ENCODE results near the gene CELSR1.
"Not testable (repeated sequence)": the region's sequence is repeated elsewhere in the genome, so short reads cannot be mapped to it uniquely, and the experiment has no call there.

The CELSR1 gene

DNA sequence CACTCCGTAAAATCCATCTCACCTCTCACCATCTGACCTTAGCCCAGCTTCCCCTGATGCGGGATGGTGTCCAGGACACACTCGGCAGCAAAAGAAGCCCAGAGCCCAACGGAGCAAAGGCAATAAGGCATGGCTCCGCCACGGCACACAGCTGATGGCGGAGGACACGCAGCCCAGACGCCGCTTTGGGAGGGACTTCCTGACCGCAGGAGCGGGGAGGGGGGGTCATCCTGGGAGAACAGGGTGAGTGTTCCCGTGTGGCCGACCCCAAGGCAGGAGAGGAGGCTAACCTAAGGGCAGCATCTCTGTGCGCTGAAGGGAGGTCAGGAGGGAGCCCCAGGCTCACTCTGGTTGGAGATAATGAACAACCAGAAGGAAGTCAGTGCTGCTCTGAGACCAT is 130.6 kb downstream of the CELSR1 start:
- no peak for DNase-seq

DNA sequence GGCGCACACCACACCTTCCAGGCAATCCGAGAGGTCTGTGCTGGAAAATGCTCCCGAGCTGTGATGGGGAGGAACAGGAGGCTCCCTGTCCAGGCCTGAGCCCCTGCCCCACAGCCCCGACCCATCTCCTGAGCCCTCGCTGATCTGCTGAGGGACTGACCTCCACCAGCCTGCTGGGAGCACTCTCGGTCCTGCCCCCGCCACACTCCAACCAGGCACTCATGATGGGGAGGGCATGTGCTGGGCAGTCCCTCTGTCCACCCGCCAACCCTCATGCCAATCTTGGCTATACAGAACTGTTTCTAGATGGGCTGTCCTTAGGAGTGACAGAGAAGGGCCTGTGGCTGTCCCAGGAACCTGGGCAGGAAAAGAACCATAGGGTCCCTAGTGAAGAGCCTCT is 131.1 kb downstream of the CELSR1 start:
- DNase-seq = no peak

DNA sequence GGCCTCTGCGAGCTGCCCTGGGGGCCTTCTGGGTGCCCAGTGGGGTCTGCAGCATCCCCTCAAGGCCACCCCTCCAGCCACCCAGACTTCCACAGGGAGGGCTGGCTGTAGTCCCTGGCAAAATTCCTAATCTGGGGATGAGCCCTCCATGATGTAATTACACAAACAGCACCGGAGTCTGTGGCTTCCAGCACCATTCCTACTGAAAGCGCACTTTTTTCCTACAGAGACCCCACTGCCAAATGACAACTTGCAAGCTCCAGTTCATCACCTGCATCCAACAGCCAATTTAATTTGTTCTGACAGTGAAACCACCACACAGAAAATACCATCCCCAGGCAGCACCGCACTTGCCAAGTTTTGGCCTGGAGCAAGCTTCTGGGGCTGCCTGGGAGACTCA is 131.5 kb downstream of the CELSR1 start:
- no peak for DNase-seq

DNA sequence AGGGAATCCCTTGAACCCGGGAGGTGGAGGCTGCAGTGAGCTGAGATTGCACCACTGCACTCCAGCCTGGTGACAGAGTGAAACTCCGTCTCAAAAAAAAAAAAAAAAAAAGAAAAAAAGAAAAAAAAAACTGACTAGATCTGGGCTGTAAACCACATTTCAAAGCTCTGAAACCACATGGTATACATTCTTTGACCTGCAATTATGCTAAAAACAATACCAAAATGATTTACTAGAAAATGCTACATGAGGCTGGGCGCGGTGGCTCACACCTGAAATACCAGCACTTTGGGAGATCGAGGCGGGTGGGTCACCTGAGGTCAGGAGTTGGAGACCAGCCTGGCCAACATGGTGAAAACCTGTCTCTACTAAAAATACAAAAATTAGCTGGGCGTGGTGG is 133.5 kb downstream of the CELSR1 start:
- not testable (repeated sequence) for DNase-seq

DNA sequence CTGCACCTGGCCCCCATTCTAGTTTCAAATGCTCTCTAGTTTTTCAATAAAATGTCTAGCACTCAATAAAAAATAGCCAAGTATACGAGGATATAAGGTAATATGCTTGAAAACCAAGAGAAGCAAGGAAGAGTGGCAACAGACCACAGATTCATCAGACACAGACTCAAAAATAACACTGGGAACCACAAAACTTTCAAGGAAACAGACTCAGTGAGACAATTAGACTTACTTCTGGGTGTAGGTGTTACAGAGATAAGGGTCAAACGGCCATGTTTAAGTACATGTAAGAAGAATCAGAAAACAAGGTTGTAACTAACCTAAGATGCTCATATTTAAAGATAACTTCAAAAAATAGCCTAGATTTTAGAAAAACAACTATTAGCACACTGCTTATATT is 134.9 kb downstream of the CELSR1 start:
- DNase-seq = no peak

DNA sequence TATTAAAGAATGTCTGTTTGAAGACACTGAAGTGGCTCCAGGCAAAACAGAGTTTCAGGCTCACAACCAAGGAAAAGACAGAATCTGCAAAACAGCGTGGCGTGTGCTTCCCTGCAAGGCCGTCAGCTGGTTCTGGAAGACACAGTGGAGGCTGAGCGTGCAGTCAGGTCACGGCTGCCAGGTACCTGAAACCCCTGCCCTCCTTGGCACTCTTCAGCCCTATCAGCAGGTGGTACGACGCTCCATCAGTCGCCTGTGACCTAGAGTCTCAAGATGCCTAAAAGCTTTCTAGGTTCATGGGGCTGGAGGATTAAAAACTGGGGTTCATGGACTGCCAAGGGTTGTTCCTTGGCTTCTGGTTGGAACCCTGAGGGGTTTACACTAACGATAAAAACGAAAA is 136.1 kb downstream of the CELSR1 start:
- DNase-seq = no peak

DNA sequence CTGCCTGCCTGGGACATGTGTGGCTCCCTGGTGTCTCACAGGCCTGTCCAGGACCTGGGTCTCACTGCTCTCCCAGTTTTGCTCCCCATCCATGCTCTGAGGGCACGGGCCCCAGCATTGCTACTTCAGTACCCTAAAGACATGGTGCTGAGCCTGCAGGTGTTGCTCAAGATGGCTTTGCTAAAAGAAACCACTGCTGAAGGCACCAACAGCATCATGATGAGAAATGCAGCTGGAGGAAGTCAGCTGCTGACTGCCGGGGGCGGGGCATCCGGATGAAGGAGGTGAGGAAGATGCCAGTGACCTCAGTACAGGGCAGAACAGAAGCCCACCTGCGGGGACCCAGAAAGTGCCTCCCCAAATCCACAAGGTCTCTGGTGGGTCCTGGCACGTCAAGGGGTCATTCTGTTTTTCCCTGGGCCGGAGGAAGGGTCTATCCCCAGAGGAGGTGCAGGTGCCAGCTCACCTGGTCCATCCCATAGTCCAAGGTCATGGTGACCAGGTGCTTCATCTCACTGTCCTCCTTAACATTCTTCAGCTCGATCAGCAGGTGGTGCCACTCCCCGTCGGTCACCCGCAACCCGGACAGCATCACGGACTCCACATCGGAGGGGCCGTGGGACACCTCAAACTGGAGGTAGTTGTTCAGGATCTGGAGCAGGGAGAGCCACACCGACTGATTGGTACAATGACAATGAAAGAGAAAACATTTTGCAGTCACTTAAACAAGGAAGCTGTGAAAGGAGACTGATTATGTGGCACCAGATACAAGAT is 138.0 kb downstream of the CELSR1 start:
- DNase-seq = no peak

DNA sequence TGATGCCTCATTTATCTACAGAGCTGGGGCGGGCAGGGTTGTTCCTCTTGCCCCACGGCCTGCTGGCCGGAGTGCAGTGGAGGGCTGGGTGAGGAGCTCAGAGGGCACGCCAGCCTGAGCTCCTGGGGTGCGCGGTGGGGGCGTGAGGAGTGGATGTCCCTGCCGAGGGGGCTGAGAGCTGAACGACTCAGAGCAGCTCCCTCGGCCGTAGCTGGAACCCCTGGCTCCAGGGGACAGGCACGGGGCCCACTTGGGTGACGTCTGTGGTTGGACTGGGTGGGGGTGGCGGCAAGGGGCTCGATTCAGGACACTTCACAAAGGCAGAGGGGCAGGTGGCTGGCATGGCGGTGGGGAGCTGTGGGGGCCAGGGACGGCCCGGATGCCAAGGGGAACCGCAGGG is 139.5 kb downstream of the CELSR1 start:
- DNase-seq = no peak

DNA sequence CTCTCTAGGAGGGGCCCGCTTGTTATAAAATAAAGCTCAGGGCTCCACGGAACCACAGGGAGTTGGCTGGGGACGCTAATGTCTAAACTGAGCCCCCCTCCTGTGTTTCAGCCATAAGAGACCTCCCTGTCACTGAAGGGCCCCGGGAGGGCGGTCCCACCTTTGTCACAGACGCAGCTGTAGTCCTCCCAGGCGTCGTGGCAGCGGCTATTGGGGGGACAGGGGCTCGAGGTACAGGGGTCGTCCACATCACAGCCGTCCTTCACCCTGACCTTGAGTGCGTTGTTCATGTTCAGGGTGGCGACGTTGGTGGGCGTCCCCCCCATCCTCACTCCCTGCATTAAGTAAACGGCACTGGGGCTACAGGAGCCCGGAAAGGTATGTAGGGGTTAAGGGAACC is 139.9 kb downstream of the CELSR1 start:
- DNase-seq = no peak

DNA sequence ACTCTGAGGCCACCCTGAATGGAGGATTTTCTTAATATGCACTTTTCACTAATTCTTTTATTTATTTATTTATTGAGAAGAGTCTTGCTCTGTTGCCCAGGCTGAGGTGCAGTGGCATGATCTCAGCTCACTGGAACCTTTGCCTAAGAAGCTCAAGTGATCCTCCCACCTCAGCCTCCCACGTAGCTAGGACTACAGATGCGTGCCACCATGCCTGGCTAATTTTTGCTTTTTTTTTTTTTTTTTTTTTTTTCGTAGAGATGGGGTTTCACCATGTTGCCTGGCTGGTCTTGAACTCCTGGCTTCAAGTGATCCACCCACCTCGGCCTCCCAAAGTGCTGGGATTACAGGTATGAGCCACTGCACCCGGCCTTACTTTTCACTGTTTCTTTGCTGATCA is 140.4 kb downstream of the CELSR1 start:
- DNase-seq = not testable (repeated sequence)

DNA sequence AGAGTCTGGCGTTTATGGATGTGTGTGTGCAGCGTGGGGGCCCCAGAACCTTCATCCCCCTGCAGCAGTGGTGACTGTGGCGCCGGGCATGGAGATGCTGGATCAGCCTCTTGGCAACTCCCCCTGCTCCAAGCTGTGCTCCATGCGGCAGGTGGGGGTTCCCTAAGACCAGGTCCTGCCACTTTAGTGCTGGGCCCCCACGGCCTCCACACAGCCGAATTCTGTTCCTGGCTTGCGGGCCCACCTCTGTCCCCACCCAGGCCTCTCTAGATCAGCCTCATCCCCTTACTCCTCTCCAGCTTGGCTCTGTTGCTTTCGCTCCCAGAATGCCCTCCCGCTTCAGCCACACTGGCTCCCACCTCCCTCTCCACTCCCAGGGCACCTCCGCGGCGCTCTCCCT is 142.3 kb downstream of the CELSR1 start:
- DNase-seq = no peak

DNA sequence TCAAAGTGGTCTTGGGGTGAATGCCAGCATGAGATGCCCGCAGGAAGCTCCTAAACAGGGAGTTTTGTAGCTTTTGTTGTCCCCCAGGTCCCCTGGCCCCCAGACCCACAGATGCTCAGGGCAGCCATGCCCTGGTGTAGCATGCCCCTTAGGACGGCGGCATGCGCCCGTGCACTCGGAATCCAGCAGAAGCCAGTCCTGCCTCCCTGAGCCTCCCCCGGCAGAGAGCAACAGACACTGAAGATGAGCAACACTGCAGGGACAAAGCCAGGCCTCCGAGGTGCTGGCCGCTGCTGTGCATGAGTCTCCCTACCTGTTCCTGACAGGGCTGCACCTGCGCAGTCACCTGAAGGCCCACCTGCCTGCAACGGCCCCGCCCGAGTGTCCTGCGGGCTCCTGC is 142.8 kb downstream of the CELSR1 start:
- no peak for DNase-seq

DNA sequence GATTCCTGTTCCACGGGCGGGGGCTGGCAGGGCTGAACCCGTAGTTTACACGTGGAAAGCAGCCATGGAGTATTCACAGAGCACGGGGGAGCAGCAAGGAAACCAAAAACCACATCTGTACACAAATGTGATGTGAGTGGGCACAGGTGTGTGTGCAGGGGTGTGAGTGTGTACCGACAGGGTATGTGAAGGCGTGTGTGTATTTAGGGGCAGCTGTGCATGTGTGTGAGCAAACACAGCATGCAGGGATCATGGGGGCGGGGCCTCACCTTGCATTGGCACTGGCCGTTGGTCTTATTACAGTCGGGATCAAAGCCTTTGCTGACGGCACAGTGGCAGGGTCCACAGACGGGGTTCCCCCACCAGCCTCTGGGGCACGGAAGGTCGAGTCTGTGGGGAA is 143.5 kb downstream of the CELSR1 start:
- no peak for DNase-seq

DNA sequence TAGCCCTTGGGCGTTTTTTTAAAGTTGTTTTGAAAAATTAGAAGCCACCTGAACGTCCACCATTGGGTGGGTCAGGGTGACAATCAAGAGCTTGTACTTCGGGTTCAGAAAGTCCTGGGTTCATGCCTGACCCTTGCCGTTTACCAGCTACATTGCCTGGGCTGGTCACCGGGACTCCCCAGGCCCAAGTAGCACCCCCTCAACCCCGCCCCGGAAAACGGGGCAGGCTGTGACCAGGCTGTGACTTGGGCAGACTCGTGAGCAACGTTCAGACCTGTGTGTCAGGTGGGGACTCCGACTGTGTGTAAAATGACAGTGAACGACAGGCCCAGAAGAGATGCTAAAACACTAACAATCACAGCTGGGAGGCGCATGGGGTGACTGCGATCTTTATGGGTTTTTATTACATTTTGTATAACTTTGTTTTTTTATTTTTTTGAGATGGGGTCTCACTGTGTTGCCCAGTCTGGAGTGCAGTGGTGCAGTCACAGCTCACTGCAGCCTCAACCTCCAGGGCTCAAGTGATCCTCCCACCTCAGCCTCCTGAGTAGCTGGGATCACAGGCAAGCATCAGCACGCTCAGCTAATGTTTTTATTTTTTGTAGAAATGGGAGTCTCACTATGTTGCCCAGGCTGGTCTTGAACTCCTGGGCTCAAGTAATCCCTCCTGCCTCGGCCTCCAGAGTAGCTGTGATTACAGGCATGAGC is 145.1 kb downstream of the CELSR1 start:
- DNase-seq = no peak

DNA sequence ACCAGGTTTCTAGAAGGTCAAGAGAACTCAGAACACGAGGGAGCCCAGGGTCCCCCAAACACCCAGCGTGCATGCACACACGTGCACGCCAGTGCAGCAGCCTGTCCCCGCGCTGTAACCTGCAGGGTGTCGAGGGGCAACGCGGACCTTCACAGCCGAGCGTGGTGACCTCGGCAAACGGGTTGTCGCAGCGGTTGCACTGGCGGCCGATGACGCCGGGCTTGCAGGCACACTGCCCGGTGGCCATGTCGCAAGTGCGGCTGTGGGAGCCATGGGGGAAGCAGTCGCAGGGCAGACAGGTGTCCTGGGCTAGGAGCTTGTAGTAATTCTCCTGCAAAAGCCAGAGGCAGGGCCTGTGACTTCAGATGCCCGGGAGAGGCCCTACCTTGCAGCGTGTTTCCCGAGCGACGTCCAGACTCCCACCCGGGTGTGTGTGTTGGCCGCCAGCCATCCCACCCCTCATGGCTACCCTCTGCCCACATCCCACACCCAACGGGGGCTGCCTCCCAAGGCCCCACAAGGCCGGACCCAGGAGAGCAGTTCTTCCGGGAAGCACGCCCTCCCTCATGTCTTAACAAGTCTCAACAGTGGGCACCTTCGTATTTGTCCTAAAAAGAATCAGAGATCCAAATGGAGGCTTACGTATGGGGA is 145.8 kb downstream of the CELSR1 start:
- DNase-seq = no peak

DNA sequence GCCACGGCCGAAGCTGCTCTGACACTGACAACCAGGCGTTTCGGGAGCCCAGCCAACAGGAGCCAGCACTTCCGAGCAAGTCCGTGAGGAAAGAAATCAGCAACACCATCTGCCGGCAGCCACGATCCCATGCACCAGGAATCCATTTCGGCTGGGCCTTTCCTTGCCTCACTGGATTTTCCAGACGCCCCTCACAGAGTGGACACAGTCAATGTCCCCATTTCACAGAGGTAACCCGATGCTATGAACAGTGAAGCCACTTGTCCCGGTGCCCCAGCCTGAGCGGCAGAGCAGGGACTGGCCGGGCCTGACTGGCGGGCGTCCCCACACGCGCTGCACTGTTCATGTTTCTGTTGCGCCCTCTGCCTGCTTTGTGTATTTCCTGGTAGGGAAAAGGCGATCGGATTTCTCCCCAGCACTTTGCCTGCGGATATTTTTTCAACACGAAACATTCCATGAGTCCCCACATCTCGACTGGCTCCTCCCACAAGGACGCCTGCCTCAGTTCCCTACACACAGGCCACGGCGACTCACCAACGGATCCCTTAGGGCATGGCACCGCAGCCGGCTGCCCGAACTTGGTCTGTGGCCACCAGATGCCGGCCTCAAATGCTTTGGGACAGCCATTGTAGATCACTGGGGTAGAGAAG is 146.6 kb downstream of the CELSR1 start:
- peak in 5 of 56 donors; percentile 1 to 34 (median 9) for DNase-seq

DNA sequence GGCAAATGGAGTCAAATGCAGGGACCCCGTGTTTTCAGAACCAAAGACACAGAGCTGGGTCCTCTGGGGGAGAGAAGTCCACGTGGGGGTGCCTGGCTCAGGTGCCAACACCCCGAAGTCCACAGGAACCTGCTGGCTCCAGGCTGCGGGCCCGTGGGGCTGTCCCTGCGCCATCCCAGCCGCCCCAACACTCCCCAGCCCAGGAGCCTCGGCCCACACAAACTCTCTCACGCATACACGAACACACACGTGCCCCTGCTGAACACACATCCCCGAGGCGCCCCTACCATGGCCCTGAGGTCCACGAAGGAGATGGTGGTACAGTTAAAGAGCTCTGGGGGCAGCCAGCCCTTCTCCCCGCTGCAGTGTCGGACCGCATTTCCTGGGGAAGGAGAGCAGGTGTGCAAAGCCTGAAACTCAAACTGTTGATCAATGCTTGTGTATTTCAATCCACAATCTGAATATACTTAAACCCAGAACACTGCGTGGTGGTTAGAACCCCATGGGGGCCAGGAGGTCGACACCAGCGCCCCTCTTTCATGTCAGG is 147.2 kb downstream of the CELSR1 start:
- DNase-seq = no peak

DNA sequence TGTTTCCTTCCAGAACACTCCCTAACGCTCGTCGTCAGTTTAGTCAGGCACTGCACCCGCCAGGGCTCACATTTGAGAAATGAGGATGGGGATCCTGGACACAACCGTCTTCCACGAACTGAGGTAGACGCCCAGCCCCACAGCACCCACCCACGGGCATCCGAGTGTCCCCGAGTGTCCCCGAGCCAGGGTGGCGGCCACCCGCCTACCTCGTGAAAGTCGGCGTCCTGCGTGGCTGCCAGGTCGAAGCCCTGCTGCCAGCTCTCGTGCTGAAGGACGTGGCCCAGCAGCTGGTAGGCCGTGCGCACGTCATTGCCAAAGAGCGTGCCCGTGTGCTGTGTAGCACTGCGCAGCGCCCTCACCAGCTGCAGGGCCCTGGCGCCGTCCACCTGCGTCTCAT is 148.3 kb downstream of the CELSR1 start:
- DNase-seq = no peak

DNA sequence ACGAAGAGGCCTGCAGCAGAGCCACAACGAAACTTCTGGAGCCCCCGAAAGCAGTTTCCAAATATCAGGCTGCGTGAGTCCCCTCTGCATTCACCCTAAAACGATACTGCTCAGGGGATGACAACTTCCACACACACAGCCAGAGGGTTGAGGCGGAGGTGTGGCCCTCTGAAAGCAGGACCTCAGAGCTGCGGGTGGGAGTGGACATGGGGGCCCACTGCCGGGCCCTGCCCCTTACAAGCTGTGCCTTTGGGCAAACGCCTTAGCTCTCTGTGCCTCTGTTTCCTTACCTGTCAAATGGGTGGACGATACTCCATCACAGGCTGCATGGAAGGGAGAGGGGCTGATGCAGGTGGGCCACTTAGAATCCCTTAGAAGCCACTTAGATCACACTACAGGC is 148.8 kb downstream of the CELSR1 start:
- no peak for DNase-seq

DNA sequence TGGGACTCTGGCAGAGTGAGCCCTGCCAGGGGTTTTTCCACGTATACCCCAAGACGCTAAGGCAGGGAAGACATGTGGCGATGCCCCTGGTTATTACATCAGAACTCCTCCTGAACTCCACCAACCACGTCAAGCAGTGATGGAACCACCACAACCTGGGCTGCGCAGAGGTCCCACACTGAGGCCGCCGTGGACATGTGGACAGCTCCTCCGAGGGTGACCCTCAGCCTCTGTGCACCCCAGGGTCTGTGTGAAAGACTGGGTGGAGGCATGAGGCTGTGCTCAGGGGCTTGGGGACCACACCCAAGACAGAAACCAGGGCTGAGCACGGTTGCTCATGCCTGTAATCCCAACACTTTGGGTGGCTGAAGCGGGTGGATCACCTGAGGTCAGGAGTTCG is 149.7 kb downstream of the CELSR1 start:
- DNase-seq = no peak

DNA sequence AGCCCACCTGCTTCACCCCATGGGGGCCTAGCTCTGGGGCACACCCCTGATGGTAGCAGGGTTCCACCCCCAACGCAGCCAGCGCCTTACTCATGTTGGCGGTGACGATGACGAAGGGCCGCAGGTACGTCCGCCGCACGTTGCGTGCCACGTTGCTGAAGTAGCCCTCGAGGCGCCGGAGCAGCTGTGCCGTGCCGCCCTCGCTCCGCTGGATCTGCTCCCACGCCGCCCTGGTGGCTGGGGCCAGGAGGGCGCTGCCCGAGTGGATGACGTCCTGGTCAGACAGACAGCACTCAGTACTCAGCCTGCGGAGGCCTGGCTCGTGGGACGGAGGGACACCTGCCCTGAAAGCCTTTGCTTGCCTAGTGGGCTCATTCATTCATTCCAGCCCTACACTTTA is 151.1 kb downstream of the CELSR1 start:
- DNase-seq = no peak

DNA sequence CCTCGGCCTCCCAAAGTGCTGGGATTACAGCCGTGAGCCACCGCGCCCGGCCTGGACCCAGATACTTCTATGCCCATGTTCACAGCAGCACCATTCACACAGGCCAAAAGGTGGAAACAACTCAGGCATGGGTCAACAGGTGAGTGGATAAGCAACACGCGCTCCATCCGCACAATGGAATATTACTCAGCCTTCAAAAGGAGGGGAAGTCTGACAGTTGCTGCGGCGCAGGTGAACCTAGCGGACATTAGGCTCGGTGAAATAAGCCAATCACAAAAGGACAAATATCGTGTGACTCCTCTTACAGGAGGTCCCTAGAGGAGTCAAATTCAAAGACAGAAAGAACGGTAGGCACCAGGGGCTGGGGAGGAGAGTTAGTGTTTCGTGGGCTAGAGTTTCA is 154.9 kb downstream of the CELSR1 start:
- DNase-seq = no peak
